K562 (cell line): ENCODE data around the gene FAM193A. TPM values are rescaled to one million over a fixed set of nuclear protein-coding genes. Genes with fewer than 3 reads are reported as not detected.

ENCODE experiments used
- E2F6 ChIP-seq, 2 experiments: IDR thresholded peaks; 2 replicates each; pipeline ENCODE4 v1.6.1; 2011; ENCODE audit warnings: borderline replicate concordance in 1 of 2, control low read depth in 1 of 2, low read depth in 1 of 2, low read length in 1 of 2, mild to moderate bottlenecking in 1 of 2, mixed read lengths in 1 of 2, moderate library complexity in 1 of 2; ENCODE audit not compliant: insufficient read depth in 1 of 2, insufficient read length in 1 of 2, poor library complexity in 1 of 2, severe bottlenecking in 1 of 2; ENCODE audit errors: extremely low read depth in 1 of 2
- KAT8 ChIP-seq: fragments of 450-650 bp; IDR thresholded peaks from 2 replicates; pipeline ENCODE4 v1.6.1; 2016; ENCODE audit warnings: low read depth, mild to moderate bottlenecking
- MYBL2 ChIP-seq, 2 experiments: fragments of 450-650 bp in 1 of 2; sonication (generic) in 1 of 2; formaldehyde crosslinking in 1 of 2; IDR thresholded peaks; 2 replicates each; pipeline versions ENCODE4 v1.6.1 to v1.8.1; 2017 to 2022; ENCODE audit warnings: borderline replicate concordance in 1 of 2, inconsistent platforms in 1 of 2, low read depth in 1 of 2, mild to moderate bottlenecking in 1 of 2, missing genetic modification reagents in 1 of 2, moderate library complexity in 1 of 2
- SRSF3 ChIP-seq: fragments of 200-400 bp; formaldehyde crosslinking; IDR thresholded peaks from 2 replicates; pipeline ENCODE4 v1.6.1; 2016; ENCODE audit warnings: mild to moderate bottlenecking, low read length, moderate library complexity; ENCODE audit not compliant: insufficient read depth
- TARDBP ChIP-seq: fragments of 450-650 bp; IDR thresholded peaks from 2 replicates; pipeline ENCODE4 v1.6.1; 2016
- ZNF609 ChIP-seq: sonication (generic); formaldehyde crosslinking; IDR thresholded peaks from 2 replicates; pipeline ENCODE4 v1.8.1; 2023; ENCODE audit warnings: missing genetic modification reagents, mild to moderate bottlenecking, borderline replicate concordance
- polyA plus RNA-seq, 8 experiments: library from polyadenylated mRNA; depleted of rRNA in 4 of 8; stranded (reverse) in 5 of 8; unstranded in 3 of 8; fragments of >200 nt; fragmentation: Nextera tagmentation in 2 of 8; fragmentation: Illumina TruSeq in 1 of 8; extraction: Ambion mirVana in 2 of 8; extraction: Trizol in 1 of 8; gene quantifications; 2 replicates each; pipeline versions ENCODE4 v1.2.1 to v1.2.3, GENCODE V29; 2011 to 2014; ENCODE audit warnings: inconsistent platforms in 1 of 8, missing spikeins in 1 of 8
- total RNA-seq, 7 experiments: library from RNA; depleted of rRNA in 6 of 7; stranded (reverse); fragments of >200 nt in 6 of 7; fragmentation: Illumina TruSeq in 2 of 7; extraction: Trizol in 2 of 7; gene quantifications; 2 replicates each; pipeline versions ENCODE4 v1.2.1 to v1.2.3, GENCODE V29; 2011 to 2021; ENCODE audit warnings: low replicate concordance in 1 of 7
- TF ChIP-seq, protein P1 (sequence below): fragments of 450-650 bp; IDR thresholded peaks from 2 replicates; pipeline ENCODE4 v1.6.1; 2018; ENCODE audit not compliant: partially characterized antibody

The FAM193A gene
- total and polyA plus RNA-seq, 9 of the 15 experiments (the other 6 are each of a cell fraction or from before 2014, with no cell fraction given): 0.46 to 24.6 (median 9.6) TPM

DNA sequence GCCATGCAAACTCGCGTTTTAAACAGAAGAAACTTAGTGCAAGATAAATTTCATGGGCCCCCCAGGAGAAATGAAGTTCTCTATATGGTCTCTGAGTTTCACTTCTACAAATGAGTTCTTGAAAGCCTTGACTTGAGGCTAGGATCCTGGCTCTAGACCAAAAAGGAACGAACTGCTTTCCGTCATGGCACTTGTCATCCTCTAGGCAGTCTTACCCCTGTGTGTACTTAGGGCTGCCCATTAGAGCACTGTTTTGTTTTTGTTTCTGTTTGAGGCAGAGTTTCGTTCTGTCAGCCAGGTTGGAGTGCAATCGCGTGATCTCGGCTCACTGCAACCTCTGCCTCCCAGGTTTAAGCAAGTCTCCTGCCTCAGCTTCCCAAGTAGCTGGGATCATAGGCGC is 38.5 kb upstream of the FAM193A start (continued):
- TF ChIP-seq, protein P1, sequence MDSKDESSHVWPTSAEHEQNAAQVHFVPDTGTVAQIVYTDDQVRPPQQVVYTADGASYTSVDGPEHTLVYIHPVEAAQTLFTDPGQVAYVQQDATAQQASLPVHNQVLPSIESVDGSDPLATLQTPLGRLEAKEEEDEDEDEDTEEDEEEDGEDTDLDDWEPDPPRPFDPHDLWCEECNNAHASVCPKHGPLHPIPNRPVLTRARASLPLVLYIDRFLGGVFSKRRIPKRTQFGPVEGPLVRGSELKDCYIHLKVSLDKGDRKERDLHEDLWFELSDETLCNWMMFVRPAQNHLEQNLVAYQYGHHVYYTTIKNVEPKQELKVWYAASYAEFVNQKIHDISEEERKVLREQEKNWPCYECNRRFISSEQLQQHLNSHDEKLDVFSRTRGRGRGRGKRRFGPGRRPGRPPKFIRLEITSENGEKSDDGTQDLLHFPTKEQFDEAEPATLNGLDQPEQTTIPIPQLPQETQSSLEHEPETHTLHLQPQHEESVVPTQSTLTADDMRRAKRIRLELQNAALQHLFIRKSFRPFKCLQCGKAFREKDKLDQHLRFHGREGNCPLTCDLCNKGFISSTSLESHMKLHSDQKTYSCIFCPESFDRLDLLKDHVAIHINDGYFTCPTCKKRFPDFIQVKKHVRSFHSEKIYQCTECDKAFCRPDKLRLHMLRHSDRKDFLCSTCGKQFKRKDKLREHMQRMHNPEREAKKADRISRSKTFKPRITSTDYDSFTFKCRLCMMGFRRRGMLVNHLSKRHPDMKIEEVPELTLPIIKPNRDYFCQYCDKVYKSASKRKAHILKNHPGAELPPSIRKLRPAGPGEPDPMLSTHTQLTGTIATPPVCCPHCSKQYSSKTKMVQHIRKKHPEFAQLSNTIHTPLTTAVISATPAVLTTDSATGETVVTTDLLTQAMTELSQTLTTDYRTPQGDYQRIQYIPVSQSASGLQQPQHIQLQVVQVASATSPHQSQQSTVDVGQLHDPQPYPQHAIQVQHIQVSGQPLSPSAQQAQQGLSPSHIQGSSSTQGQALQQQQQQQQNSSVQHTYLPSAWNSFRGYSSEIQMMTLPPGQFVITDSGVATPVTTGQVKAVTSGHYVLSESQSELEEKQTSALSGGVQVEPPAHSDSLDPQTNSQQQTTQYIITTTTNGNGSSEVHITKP: no peak
- TF ChIP-seq ZNF609 (CRISPR knock-in tag) (no peak), TARDBP (no peak), E2F6 (IDR thresholded peaks at IDR 0.05; ENCODE audit: borderline replicate concordance in 1 of 2, extremely low read depth in 1 of 2, insufficient read depth in 1 of 2, insufficient read length in 1 of 2, low read depth in 1 of 2, low read length in 1 of 2, poor library complexity in 1 of 2, severe bottlenecking in 1 of 2) (no peak), MYBL2 (IDR thresholded peaks at IDR 0.05; ENCODE audit: low read depth) (no peak), MYBL2 (CRISPR knock-in tag; IDR thresholded peaks at IDR 0.05; ENCODE audit: borderline replicate concordance) (no peak), KAT8 (no peak), SRSF3 (no peak)
